ENCODE measurements around the gene ZNF451.

Gene ZNF451

GRCh38 chr6:57162516-57162915 lies 72.5 kb downstream of the ZNF451 start:
- FAIRE-seq = no peak

GRCh38 chr6:57163956-57164355 lies 74.0 kb downstream of the ZNF451 start:
- no peak for FAIRE-seq

DNA sequence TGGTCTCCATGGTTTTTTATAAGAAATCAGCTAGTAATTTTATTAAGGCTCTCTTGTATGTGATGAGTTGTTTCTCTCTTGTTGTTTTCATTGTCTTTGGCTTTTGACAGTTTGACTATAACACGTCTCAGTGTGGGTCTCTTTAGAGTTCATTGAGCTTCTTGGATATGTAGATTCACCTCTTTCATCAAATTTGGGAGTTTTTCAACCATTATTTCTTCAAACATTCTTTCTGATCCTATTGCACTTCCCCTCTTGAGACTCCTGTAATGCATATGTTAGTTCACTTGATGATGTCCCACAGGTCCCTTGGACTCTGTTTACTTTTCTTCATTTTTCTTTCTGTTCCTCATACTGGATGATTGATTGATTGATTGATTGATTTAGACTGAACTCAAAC lies 75.1 kb downstream of the ZNF451 start:
- FAIRE-seq = no peak

- no peak for FAIRE-seq
Measured at GRCh38 chr6:57172136-57173055, 82.4 kb downstream of the ZNF451 start, which contains the start of gene BAG2. TSS of gene BAG2 (plus strand) at chr6:57172326. CDS start at chr6:57172698, 372 bp downstream.

- FAIRE-seq = no peak
Measured at GRCh38 chr6:57173056-57173885, 83.3 kb downstream of the ZNF451 start.

DNA sequence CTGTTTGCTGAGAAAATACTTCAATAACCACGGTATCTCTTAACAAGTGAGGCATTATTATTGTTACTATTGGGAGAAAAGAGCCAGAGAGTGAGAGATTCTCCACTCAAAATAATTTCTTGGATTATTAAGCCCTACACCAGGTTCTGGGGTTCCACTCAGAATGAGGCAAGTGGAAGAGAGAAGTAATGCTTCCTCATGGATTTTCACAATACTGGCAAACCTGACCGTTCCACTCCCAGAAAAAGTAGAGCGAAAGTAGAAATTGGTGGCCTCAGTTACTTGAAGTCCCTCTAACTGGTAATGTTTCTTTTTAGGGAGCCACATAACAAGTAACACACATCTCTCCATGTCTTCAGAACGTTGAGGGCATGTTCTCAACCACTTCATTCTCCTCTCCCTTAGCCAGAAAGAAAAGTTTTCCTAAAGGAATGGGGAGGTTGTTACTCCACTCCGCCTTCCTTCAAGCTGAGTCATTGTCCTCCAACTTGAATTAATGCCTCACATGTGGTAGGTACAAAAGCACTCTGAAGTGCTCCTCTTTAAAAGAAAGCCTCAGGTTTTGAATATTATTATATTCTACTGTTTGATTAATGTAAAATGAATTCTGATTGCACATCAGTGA lies 84.0 kb downstream of the ZNF451 start:
- FAIRE-seq = no peak

- FAIRE-seq = no peak
Measured at GRCh38 chr6:57174511-57174907, 84.5 kb downstream of the ZNF451 start.

DNA sequence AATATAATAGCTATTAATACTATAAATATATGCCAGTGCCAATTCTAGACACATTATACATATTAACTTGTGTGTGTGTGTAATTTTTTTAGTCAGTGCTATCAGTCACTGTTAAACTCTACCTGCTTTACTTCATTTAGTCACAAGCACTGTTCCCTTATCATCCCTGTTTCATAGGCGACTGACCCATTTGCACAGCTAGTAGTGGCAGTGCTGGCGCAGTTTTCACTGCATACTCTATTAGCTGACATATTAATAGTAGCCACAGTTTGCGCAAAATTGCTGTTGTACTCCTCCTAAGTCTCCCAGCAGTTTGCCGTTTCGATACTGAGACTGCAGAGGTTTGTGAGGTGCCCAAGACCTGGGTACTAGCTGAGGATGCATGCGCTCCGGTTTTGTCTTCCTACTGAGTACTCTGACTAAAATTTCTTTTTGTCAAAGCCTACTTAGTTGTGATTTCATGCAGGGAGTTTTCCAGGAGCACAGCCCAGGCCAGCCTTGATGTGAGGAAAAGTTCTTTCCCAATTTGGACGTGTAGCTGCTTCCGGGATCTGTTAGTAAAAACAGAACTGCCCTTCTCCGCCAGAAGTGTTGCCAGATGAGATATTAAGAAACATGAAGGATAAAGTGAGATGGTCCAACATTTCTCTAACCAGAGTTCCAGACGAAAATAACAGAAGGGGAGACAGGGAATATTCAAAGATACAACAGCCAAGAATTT lies 87.7 kb downstream of the ZNF451 start:
- FAIRE-seq = no peak

GRCh38 chr6:57180596-57180995 lies 90.6 kb downstream of the ZNF451 start:
- no peak for FAIRE-seq

- FAIRE-seq = no peak
Measured at GRCh38 chr6:57182017-57182432, 92.0 kb downstream of the ZNF451 start.

DNA sequence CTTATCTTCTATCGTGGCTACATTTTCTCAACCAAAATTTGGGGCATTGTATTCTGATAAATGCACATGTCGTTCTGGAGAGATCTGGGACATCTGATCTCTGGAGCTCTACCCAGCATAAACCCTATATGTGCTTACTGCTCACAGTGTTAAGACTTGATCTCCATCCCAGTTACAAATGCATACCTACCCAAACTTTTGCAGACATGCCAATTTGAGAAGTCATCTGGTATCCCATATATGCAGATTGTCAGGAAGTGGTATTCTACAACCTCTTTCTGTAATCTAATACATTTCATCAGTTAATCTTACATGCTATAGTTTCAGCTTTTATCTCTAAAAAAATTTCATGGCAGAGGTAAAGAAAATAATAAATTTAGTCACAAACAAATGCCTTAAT lies 93.3 kb downstream of the ZNF451 start:
- FAIRE-seq = no peak

- no peak for FAIRE-seq
Measured at GRCh38 chr6:57190140-57190539, 100.2 kb downstream of the ZNF451 start.

GRCh38 chr6:57193177-57193576 lies 103.2 kb downstream of the ZNF451 start:
- FAIRE-seq = no peak

DNA sequence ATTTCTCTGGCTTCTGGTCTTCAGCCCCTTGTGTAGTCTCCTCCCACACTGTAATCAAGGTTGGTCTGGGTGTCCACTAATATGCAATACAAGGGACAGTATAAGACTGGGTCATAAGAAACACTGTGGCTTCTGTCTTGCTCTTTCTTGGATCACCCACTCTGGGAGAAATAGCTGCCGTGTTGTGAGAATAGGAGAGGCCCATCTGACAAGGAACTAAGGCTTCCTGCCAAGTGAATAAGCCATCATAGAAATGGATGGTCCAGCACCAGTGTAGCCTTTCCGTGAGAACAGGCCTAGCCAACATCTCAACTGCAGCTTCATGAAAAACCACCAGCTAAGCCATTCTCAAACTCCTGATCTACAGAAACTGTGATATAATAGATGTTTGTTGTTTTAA lies 105.5 kb downstream of the ZNF451 start:
- no peak for FAIRE-seq

DNA sequence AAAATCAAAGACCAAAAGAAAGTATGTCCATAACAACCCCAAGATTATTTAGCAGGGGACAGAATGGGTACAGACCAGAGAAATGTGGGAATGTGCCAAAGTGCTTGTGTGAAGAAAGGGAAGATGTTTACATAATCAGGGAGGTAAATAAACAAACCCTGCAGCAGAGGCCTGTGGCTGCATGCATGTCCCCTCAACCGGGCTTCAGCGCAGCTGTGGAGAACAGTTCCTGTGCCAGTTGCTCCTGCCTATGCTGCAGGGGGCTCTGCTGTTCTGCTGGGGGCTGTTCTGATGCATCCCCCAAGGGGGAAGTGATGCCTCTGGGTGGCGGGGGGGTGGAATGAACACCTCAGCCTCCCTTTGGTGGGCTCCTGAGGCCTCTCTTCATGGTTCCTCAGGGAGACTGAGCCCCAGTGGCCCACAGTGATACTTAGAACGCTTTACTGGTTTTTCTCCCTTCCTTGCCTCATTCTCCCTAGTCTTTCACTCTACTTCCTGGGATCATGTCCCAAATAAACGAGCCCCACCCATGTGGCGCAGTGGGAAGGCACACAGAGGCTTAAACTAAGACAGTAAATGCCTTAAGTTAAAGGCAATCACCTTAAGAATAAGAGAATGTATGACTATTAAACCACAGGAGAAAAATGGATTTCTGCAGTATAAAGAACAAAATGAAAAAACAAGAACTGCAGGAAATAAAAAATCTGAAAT lies 109.1 kb downstream of the ZNF451 start:
- FAIRE-seq = no peak

- no peak for FAIRE-seq
Measured at GRCh38 chr6:57201718-57202117, 111.7 kb downstream of the ZNF451 start.

GRCh38 chr6:57205550-57206328 lies 115.8 kb downstream of the ZNF451 start:
- FAIRE-seq = no peak

DNA sequence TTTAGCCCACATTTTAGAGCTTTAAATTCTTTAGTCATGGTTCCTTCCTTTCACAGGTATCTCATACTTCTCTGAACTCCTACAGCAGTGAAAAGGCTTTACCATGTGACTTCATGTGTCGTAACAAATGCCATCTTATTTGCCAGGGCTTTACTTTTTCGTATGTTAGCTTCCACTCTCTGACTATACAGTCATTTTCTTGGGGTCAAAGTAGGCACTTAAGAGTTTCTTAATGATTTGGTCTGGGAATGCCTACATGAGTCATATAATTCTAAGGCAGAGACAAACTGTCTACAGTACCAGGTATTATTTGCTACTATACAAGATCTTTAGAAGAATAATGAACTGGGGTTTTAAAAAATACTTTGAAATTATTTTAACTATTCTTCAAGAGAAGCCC lies 117.2 kb downstream of the ZNF451 start:
- FAIRE-seq = no peak

- FAIRE-seq = no peak
Measured at GRCh38 chr6:57207872-57208271, 117.9 kb downstream of the ZNF451 start.

DNA sequence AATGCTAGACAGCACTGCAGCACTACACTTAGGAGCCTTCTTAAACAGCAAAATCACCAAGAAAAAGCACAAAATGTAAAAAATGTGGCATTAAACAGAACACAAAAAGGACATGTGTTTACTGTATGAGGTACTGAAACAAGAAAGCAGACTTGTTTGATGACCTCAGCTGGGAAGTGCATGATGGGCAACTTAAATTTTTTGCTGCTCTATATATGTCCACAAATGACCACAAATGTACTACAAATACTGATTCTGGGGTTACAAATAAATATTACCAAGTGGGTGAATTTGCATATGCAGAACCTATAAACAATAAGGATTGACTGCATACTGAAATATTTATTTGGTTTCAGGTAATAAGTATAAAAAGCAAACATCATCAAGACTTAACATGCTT lies 119.0 kb downstream of the ZNF451 start:
- peak; percentile 57 for FAIRE-seq

DNA sequence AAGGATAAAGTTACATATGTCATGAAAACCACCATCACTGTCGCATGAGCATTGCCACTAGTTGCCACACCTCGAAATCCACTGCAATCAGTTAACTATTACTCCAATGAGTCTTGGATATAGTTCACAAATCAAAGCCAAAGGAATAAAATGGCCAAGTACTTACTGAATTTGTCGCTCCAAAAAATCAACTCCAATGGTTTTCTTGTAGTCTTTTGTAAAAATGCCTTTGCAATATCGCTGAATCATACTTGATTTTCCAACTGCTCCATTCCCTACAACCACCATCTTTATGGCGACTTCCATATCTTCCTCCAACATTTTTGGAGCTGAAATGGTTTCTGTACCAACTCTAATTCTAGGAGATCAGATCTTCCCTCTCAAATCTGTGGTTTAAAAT lies 120.1 kb downstream of the ZNF451 start:
- FAIRE-seq = no peak
